GM12873 (cell line): ENCODE results near the gene TM4SF4.
A peak's percentile ranks its signal among the peaks of the same experiment; 100 is the strongest.

ENCODE experiments used
- CTCF ChIP-seq: IDR thresholded peaks from 2 replicates; pipeline ENCODE4 v1.5.1; 2012; ENCODE audit warnings: low read depth, mild to moderate bottlenecking, moderate library complexity, low read length, control low read depth; ENCODE audit not compliant: insufficient read depth; ENCODE audit errors: missing control alignments

The TM4SF4 gene

GRCh38 chr3:149512073-149512782 is 37.7 kb downstream of the TM4SF4 start:
- peak; percentile 72 for TF ChIP-seq CTCF

GRCh38 chr3:149514471-149514870 is 40.0 kb downstream of the TM4SF4 start:
- no peak for TF ChIP-seq CTCF

GRCh38 chr3:149515249-149515648 is 40.8 kb downstream of the TM4SF4 start:
- no peak for TF ChIP-seq CTCF

- TF ChIP-seq CTCF: no peak
Measured at GRCh38 chr3:149516920-149517319, 42.4 kb downstream of the TM4SF4 start.

- no peak for TF ChIP-seq CTCF
Measured at GRCh38 chr3:149519912-149520311, 45.4 kb downstream of the TM4SF4 start.

GRCh38 chr3:149523512-149524299 is 49.2 kb downstream of the TM4SF4 start:
- TF ChIP-seq CTCF: no peak

GRCh38 chr3:149527531-149528339 is 53.2 kb downstream of the TM4SF4 start:
- TF ChIP-seq CTCF: no peak
